SK-N-SH (cell line): ENCODE measurements around the gene RASSF8.

Source experiments
- CTCF ChIP-seq: fragments of 200-600 bp; sonication (generic); IDR thresholded peaks from 2 replicates; pipeline ENCODE4 v1.6.1; 2017; ENCODE audit warnings: antibody characterized with exemption, mild to moderate bottlenecking, moderate library complexity
- IRF3 ChIP-seq: fragments of 150-350 bp; IDR thresholded peaks from 2 replicates; pipeline ENCODE4 v1.6.1; 2016; ENCODE audit warnings: mild to moderate bottlenecking, low read depth, low read length
- NRF1 ChIP-seq: IDR thresholded peaks from 2 replicates; pipeline ENCODE4 v1.6.1; 2012; ENCODE audit warnings: low read depth, mild to moderate bottlenecking, low read length
- POLR2AphosphoS5 ChIP-seq: IDR thresholded peaks from 2 replicates; pipeline ENCODE4 v1.6.1; 2012; ENCODE audit warnings: low read depth, low read length
- RAD21 ChIP-seq: IDR thresholded peaks from 2 replicates; pipeline ENCODE4 v1.6.1; 2012; ENCODE audit warnings: mild to moderate bottlenecking, low read length
- SIN3A ChIP-seq: IDR thresholded peaks from 2 replicates; pipeline ENCODE4 v1.6.1; 2012; ENCODE audit warnings: low read depth, mild to moderate bottlenecking, low read length, moderate library complexity, borderline replicate concordance
- TCF12 ChIP-seq: IDR thresholded peaks from 2 replicates; pipeline ENCODE4 v1.4.0; 2012

DNA sequence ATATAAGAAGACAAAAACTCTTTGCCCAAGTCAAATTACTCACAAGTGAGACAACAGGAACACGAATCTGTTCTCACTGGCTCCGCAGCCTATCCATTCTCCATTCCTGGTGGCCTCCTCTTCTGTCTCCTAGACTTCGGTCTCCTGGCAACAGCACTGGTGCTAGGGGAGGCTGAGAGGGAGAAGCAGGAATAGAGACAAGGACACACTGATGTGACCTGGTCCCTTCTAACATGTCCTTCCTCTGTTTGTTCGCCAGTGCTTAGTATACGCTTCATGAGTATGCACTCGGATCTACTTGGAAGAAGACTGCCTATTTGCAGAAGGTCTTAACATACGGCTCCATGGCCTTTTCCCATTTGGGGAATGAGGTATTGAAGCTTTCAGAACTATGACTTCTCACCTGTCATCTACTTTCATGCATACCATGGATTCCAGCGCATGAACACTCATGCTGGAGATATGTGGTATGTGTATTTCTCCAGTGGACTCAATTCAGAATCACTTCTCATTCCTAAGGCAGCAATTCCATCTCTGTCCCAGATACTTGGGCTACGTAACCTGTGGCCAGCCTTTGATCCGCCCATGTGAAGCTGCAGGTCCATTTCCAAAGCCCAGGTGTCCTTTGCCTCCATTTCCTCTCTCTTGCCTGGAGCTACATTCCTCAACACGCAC, 132.5 kb downstream of the RASSF8 start:
- TF ChIP-seq IRF3 (no peak), CTCF (no peak), RAD21 (no peak), NRF1 (no peak), SIN3A (no peak), TCF12 (no peak), POLR2AphosphoS5 (no peak)
